Activated CD8-positive, alpha-beta T cell treated with anti-CD3 and anti-CD28 coated beads for 36 hours (primary cell): ENCODE measurements around the gene BMP7. TPM values are rescaled to one million over a fixed set of nuclear protein-coding genes. Genes with fewer than 3 reads are reported as not detected.

ENCODE experiments used
- ATAC-seq: fragments of 200-7000 bp; cut with Tn5 transposase; one replicate; pipeline ENCODE4 v1.10.0; 2021; ENCODE audit warnings: mild to moderate bottlenecking, moderate library complexity
- CTCF ChIA-PET: fragments of 350-600 bp; sonication (Branson Sonifier 250); formaldehyde crosslinking; loops from one replicate; lab custom pipeline; 2021; ENCODE audit warnings: antibody characterized with exemption; lab: Charles Lee
- POLR2A ChIA-PET: fragments of 350-600 bp; sonication (Branson Sonifier 250); formaldehyde crosslinking; loops from one replicate; lab custom pipeline; 2021; ENCODE audit warnings: antibody characterized with exemption; lab: Charles Lee
- DNase-seq: peaks from one replicate; pipeline ENCODE4 v3.0.0-alpha.2; 2020
- H3K27ac Mint-ChIP-seq: one replicate; pipeline ENCODE4 v1.8.0; 2021; ENCODE audit warnings: mild to moderate bottlenecking, mixed read lengths
- H3K27me3 Mint-ChIP-seq: one replicate; pipeline ENCODE4 v1.8.0; 2021; ENCODE audit warnings: mixed read lengths
- H3K36me3 Mint-ChIP-seq: one replicate; pipeline ENCODE4 v1.8.0; 2021; ENCODE audit warnings: low read depth, mixed read lengths
- H3K4me1 Mint-ChIP-seq: one replicate; pipeline ENCODE4 v1.8.0; 2021; ENCODE audit warnings: low read depth, mixed read lengths
- H3K4me3 Mint-ChIP-seq: one replicate; pipeline ENCODE4 v1.8.0; 2021; ENCODE audit warnings: mild to moderate bottlenecking, moderate library complexity, mixed read lengths
- H3K9me3 Mint-ChIP-seq: one replicate; pipeline ENCODE4 v1.8.0; 2021; ENCODE audit warnings: mixed read lengths
- CTCF ChIP-seq: fragments of 200-600 bp; IDR thresholded peaks from one replicate; pipeline ENCODE4 v1.8.0; 2022; ENCODE audit warnings: antibody characterized with exemption, mild to moderate bottlenecking
- intact Hi-C: fragments of 100-400 bp; cut with micrococcal nuclease; formaldehyde crosslinking; loops from one replicate; pipeline ENCODE4 v1.10.0; 2022
- total RNA-seq, 2 experiments: library from RNA; stranded (reverse); gene quantifications; one replicate each; pipeline ENCODE4 v1.2.3, GENCODE V29; 2021

The BMP7 gene
- total RNA-seq, 2 experiments from 2014 or later = not detected

GRCh38 chr20:57148263-57148662 lies 118.2 kb downstream of the BMP7 start:
- DNase-seq (no peak), ATAC-seq (no peak)
- Mint-ChIP-seq H3K4me1 (no peaks in the 10 kb centered on the region), H3K36me3 (no peaks in the 10 kb centered on the region), H3K27me3 (peaks cover 9% of the 10 kb centered on the region), H3K27ac (no peak overlapping the region), H3K4me3 (no peak overlapping the region), H3K9me3 (peaks cover 4% of the 10 kb centered on the region)
- intact Hi-C loops = no loop called here
- CTCF ChIA-PET = no interaction called here
- no peak for TF ChIP-seq CTCF
- POLR2A ChIA-PET = no interaction called here

DNA sequence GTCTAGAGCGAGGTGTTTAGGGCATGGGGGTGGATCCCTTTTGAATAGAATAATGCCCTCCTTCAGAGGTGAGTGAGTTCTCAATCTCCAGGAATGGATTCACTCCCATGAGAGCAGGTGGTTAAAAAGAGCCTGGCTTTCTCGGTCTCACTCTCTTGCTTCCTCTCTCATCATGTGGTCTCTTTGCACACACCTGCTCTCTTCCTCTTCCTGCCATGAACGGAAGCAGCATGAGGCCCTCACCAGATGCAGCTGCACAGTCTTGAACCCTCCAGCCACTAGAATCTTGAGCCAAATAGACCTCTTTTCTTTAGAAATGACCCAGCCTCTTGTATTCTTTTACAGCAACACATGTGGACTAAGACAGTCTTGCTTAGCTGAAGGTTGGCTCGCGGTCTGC lies 119.3 kb downstream of the BMP7 start:
- H3K9me3 Mint-ChIP-seq = peaks cover 4% of the 10 kb centered on the region
- intact Hi-C loops = no loop called here
- POLR2A ChIA-PET = no interaction called here
- CTCF ChIA-PET = no interaction called here
- no peak overlapping the region for H3K27ac Mint-ChIP-seq
- no peaks in the 10 kb centered on the region for H3K4me1 Mint-ChIP-seq
- no peak for ATAC-seq
- TF ChIP-seq CTCF = no peak
- H3K4me3 Mint-ChIP-seq = no peak overlapping the region
- DNase-seq = no peak
- no peaks in the 10 kb centered on the region for H3K36me3 Mint-ChIP-seq
- peaks cover 9% of the 10 kb centered on the region for H3K27me3 Mint-ChIP-seq

GRCh38 chr20:57146155-57146554 lies 120.3 kb downstream of the BMP7 start:
- no peak overlapping the region for H3K4me3 Mint-ChIP-seq
- no peak for DNase-seq
- intact Hi-C loops = no loop called here
- H3K27ac Mint-ChIP-seq = no peak overlapping the region
- POLR2A ChIA-PET = no interaction called here
- CTCF ChIA-PET = no interaction called here
- no peak for TF ChIP-seq CTCF
- H3K36me3 Mint-ChIP-seq = no peaks in the 10 kb centered on the region
- H3K4me1 Mint-ChIP-seq = no peaks in the 10 kb centered on the region
- no peak for ATAC-seq
- peaks cover 9% of the 10 kb centered on the region for H3K27me3 Mint-ChIP-seq
- peaks cover under 1% of the 10 kb centered on the region for H3K9me3 Mint-ChIP-seq

- no peak for ATAC-seq
- peaks cover 9% of the 10 kb centered on the region for H3K27me3 Mint-ChIP-seq
- no peaks in the 10 kb centered on the region for H3K36me3 Mint-ChIP-seq
- POLR2A ChIA-PET = no interaction called here
- no peak for TF ChIP-seq CTCF
- no peak for DNase-seq
- no peak overlapping the region for H3K4me3 Mint-ChIP-seq
- no peaks in the 10 kb centered on the region for H3K9me3 Mint-ChIP-seq
- H3K27ac Mint-ChIP-seq = no peak overlapping the region
- no peaks in the 10 kb centered on the region for H3K4me1 Mint-ChIP-seq
- CTCF ChIA-PET = no interaction called here
- intact Hi-C loops = no loop called here
Measured at GRCh38 chr20:57145089-57145631, 121.3 kb downstream of the BMP7 start.

DNA sequence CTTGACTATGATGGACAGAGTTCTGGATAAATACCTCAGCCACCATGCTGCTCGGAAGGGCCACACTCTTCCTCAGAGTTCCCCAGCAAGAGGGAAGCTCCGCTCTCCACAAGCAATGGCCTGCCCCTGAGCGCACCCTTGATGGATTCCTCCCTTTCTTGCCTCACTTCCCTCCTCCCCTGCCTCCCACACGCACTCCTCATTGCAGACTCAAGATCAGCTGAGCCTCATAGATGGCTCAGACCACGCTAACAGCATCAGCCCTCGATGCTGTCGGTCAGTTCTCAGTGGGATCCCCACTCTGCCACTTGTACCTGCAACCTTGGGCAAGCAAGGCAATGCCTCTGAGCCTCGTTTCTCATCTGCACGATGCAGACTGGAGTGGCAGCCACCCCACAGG lies 123.3 kb downstream of the BMP7 start:
- no peaks in the 10 kb centered on the region for H3K9me3 Mint-ChIP-seq
- intact Hi-C loops = no loop called here
- no peak for DNase-seq
- no peak for TF ChIP-seq CTCF
- ChIA-PET POLR2A (no interaction called here), CTCF (no interaction called here)
- no peaks in the 10 kb centered on the region for H3K4me1 Mint-ChIP-seq
- H3K36me3 Mint-ChIP-seq = no peaks in the 10 kb centered on the region
- no peak for ATAC-seq
- H3K27me3 Mint-ChIP-seq = peaks cover 6% of the 10 kb centered on the region
- no peak overlapping the region for H3K4me3 Mint-ChIP-seq
- H3K27ac Mint-ChIP-seq = no peak overlapping the region
